Astrocyte (in vitro differentiated cells and primary cell): ENCODE measurements around the gene RPSA. TPM values are rescaled to one million over a fixed set of nuclear protein-coding genes. Genes with fewer than 3 reads are reported as not detected.

ENCODE experiments used
- DNase-seq: peaks from one replicate; pipeline ENCODE4 v3.0.0-alpha.2; 2010; ENCODE audit warnings: low read depth
- FAIRE-seq: peaks from 2 replicates; lab custom pipeline; 2011; peaks lifted over from hg19 to GRCh38; lab: Jason Lieb, UNC
- H2AFZ ChIP-seq: 2 replicates; pipeline ENCODE4 v1.6.0; 2012; ENCODE audit warnings: low read depth, low read length, inconsistent platforms
- H3K27ac ChIP-seq: 2 replicates; pipeline ENCODE4 v1.5.1; 2011; ENCODE audit warnings: low read depth, low read length, inconsistent platforms
- H3K27me3 ChIP-seq: 2 replicates; pipeline ENCODE4 v1.6.0; 2011; ENCODE audit warnings: low read length, inconsistent platforms; ENCODE audit not compliant: insufficient read depth
- H3K36me3 ChIP-seq: 2 replicates; pipeline ENCODE4 v1.5.1; 2011; ENCODE audit warnings: low read length, inconsistent platforms; ENCODE audit not compliant: insufficient read depth
- H3K4me1 ChIP-seq: 2 replicates; pipeline ENCODE4 v1.5.1; 2011; ENCODE audit warnings: low read length, inconsistent platforms; ENCODE audit not compliant: insufficient read depth
- H3K4me2 ChIP-seq: 2 replicates; pipeline ENCODE4 v1.6.0; 2012; ENCODE audit warnings: low read length, inconsistent platforms
- H3K4me3 ChIP-seq: 2 replicates; pipeline ENCODE4 v1.5.1; 2011; ENCODE audit warnings: low read depth, mild to moderate bottlenecking, low read length, inconsistent platforms; ENCODE audit not compliant: insufficient read depth
- H3K79me2 ChIP-seq: 2 replicates; pipeline ENCODE4 v1.6.0; 2012; ENCODE audit warnings: mild to moderate bottlenecking, low read length, inconsistent platforms; ENCODE audit not compliant: insufficient read depth
- H3K9ac ChIP-seq: 2 replicates; pipeline ENCODE4 v1.6.0; 2012; ENCODE audit warnings: mild to moderate bottlenecking, low read length, inconsistent platforms
- H3K9me3 ChIP-seq: 2 replicates; pipeline ENCODE4 v1.5.1; 2012; ENCODE audit warnings: low read depth, mild to moderate bottlenecking, low read length, inconsistent platforms; ENCODE audit not compliant: insufficient read depth
- H4K20me1 ChIP-seq: 2 replicates; pipeline ENCODE4 v1.6.0; 2012; ENCODE audit warnings: low read length, inconsistent platforms; ENCODE audit not compliant: insufficient read depth
- H3K27ac Mint-ChIP-seq: one replicate; pipeline ENCODE4 v1.8.0; 2021; ENCODE audit warnings: mild to moderate bottlenecking, mixed read lengths; ENCODE audit not compliant: unreplicated experiment
- H3K27me3 Mint-ChIP-seq: one replicate; pipeline ENCODE4 v1.8.0; 2021; ENCODE audit warnings: low read depth, mixed read lengths; ENCODE audit not compliant: unreplicated experiment
- H3K36me3 Mint-ChIP-seq: one replicate; pipeline ENCODE4 v1.8.0; 2021; ENCODE audit warnings: low read depth, mixed read lengths; ENCODE audit not compliant: unreplicated experiment
- H3K4me1 Mint-ChIP-seq: one replicate; pipeline ENCODE4 v1.8.0; 2021; ENCODE audit warnings: low read depth, mixed read lengths; ENCODE audit not compliant: unreplicated experiment
- H3K4me3 Mint-ChIP-seq: one replicate; pipeline ENCODE4 v1.8.0; 2021; ENCODE audit warnings: mild to moderate bottlenecking, moderate library complexity, mixed read lengths; ENCODE audit not compliant: unreplicated experiment
- H3K9me3 Mint-ChIP-seq: one replicate; pipeline ENCODE4 v1.8.0; 2021; ENCODE audit warnings: mild to moderate bottlenecking, mixed read lengths; ENCODE audit not compliant: unreplicated experiment
- CTCF ChIP-seq: IDR thresholded peaks from 2 replicates; pipeline ENCODE4 v1.5.1; 2011; ENCODE audit warnings: low read depth, mild to moderate bottlenecking, inconsistent platforms, low read length, moderate library complexity; ENCODE audit not compliant: insufficient read depth
- EZH2 ChIP-seq: IDR thresholded peaks from 2 replicates; pipeline ENCODE4 v1.6.1; 2012; ENCODE audit warnings: mild to moderate bottlenecking, low read length, inconsistent platforms; ENCODE audit not compliant: insufficient read depth
- total RNA-seq: library from RNA; stranded (reverse); gene quantifications from 2 replicates; pipeline ENCODE4 v1.2.1, GENCODE V29; 2021

The RPSA gene
- total RNA-seq, 1 donor from 2014 or later: 1,004 TPM

GRCh38 chr3:39428745-39429201, 22.3 kb downstream of the RPSA start:
- TF ChIP-seq EZH2: no peak
- no peak for TF ChIP-seq CTCF
- no peak for FAIRE-seq
- peak overlapping the region; percentile 41 for H2AFZ ChIP-seq

GRCh38 chr3:39429466-39429865, 22.9 kb downstream of the RPSA start:
- Mint-ChIP-seq H3K27ac (no peak overlapping the region), H3K4me1 (peaks cover 16% of the 10 kb centered on the region), H3K27me3 (peaks cover 4% of the 10 kb centered on the region), H3K36me3 (no peaks in the 10 kb centered on the region), H3K9me3 (peaks cover 4% of the 10 kb centered on the region), H3K4me3 (peak overlapping the region; percentile 37)
- Histone ChIP-seq H3K4me1 (no peaks in the 10 kb centered on the region), H3K27ac (no peak overlapping the region), H4K20me1 (no peaks in the 10 kb centered on the region), H3K79me2 (no peaks in the 10 kb centered on the region), H3K4me2 (no peak overlapping the region), H3K4me3 (no peak overlapping the region), H3K9ac (no peak overlapping the region), H3K9me3 (no peaks in the 10 kb centered on the region), H3K36me3 (no peaks in the 10 kb centered on the region), H2AFZ (no peak overlapping the region), H3K27me3 (no peaks in the 10 kb centered on the region)
- DNase-seq: no peak
- FAIRE-seq: no peak
- no peak for TF ChIP-seq CTCF
- no peak for TF ChIP-seq EZH2

More at GRCh38 chr3:39428745-39429201, 22.3 kb downstream of the RPSA start:
- Histone ChIP-seq H3K27ac (no peak overlapping the region), H3K27me3 (no peaks in the 10 kb centered on the region), H4K20me1 (no peaks in the 10 kb centered on the region), H3K4me1 (no peaks in the 10 kb centered on the region), H3K9ac (no peak overlapping the region), H3K9me3 (no peaks in the 10 kb centered on the region), H3K79me2 (no peaks in the 10 kb centered on the region), H3K36me3 (no peaks in the 10 kb centered on the region), H3K4me3 (no peak overlapping the region), H3K4me2 (no peak overlapping the region)
- Mint-ChIP-seq H3K4me3 (no peak overlapping the region), H3K9me3 (peaks cover 4% of the 10 kb centered on the region), H3K36me3 (no peaks in the 10 kb centered on the region), H3K27ac (no peak overlapping the region), H3K27me3 (peaks cover 4% of the 10 kb centered on the region), H3K4me1 (peaks cover 11% of the 10 kb centered on the region)
- no peak for DNase-seq

- no peaks in the 10 kb centered on the region for H3K4me1 ChIP-seq
- no peak overlapping the region for H3K4me3 ChIP-seq
- no peaks in the 10 kb centered on the region for H3K36me3 ChIP-seq
- no peak overlapping the region for H3K4me2 ChIP-seq
- DNase-seq (no peak), FAIRE-seq (no peak)
- no peaks in the 10 kb centered on the region for H3K27me3 ChIP-seq
- no peak overlapping the region for H3K9ac ChIP-seq
- Mint-ChIP-seq H3K4me1 (peaks cover 25% of the 10 kb centered on the region), H3K27ac (peak overlapping the region; percentile 62), H3K27me3 (peaks cover 4% of the 10 kb centered on the region), H3K4me3 (no peak overlapping the region), H3K9me3 (peaks cover 4% of the 10 kb centered on the region), H3K36me3 (no peaks in the 10 kb centered on the region)
- no peaks in the 10 kb centered on the region for H3K9me3 ChIP-seq
- TF ChIP-seq CTCF (no peak), EZH2 (no peak)
- no peak overlapping the region for H2AFZ ChIP-seq
- no peaks in the 10 kb centered on the region for H4K20me1 ChIP-seq
- H3K27ac ChIP-seq: no peak overlapping the region
- no peaks in the 10 kb centered on the region for H3K79me2 ChIP-seq
Observed at GRCh38 chr3:39432342-39432741, 25.8 kb downstream of the RPSA start.
